NCI-H146 treated with DMSO at 0.1 percent for 48 hours (cell line): ENCODE data around the gene FRMD4A.
"Not testable (repeated sequence)": the region's sequence is repeated elsewhere in the genome, so short reads cannot be mapped to it uniquely, and the experiment has no call there.

ENCODE experiments used
- DNase-seq: peaks from one replicate; lab custom pipeline; 2025; ENCODE audit not compliant: unreplicated experiment; lab: John Stamatoyannopoulos, UW

Gene FRMD4A

GRCh38 chr10:14063531-14064285 lies 267.0 kb downstream of the FRMD4A start:
- no peak for DNase-seq

DNA sequence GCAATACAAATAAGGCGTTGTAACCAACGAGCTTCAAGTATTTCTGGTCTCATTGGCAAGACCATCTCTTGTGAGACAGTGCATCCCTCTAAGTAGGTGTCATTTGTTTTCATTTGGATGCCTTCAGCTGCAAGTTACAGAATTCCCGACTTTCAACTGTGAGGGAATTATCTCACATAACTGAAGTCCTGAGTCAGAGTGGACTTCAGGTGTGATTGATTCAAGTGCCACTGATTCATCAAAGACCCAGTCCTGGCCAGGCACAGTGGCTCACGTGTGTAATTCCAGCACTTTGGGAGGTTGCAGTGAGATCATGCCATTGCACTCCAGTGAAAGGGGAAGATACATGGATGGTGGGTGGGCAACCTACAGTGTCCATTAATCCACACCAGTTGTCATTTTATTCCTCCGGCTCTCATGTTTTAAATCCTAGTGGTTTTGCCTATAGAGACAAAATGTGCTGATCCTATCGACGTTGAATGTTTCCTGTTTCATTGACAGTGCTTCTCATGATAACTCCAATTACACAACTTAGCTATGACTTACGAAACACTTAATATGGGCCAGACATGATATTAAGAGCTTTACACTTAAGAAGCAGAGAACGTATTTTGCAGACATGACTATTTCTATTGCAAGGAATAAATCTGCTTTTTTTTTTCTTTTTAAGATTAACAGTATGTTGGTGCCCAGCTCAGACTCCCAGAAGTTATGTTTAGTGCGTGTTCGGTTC lies 268.0 kb downstream of the FRMD4A start:
- DNase-seq, result no peak

DNA sequence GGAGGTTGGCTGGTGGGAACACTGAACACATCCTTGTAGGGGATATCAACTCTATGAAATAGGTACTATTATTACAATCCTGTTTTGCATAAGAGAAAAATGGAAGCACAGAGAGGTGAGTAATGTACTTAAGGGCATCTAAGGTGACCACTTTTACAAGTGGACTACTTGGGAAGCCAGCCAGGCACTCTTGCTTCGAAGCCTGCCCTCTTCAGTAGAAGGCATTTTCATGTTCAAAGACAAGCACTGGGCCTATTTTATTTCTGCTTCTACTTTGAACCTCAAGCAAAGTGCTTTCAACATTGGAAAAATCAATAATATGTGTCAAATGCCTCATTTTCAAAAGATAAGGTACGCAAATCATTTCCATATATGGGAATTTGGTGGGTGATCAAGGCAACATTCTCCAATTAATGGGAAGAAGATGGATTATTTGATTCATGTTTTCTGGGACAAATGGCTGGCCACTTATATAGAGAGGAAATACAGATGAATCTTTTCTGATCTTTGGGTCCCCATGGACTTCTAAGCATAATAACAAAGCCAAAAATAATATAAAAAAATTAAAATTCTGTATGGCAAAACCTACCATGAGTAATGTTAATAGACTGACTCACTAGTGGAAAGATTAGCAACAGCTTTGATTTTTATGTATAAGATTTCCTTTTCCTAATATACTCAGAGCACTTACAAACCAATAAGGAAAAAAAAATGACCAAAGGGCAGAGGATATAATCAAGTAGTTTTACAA lies 270.2 kb downstream of the FRMD4A start:
- DNase-seq, result no peak

- no peak for DNase-seq
Measured at GRCh38 chr10:14056610-14057332, 274.0 kb downstream of the FRMD4A start.

DNA sequence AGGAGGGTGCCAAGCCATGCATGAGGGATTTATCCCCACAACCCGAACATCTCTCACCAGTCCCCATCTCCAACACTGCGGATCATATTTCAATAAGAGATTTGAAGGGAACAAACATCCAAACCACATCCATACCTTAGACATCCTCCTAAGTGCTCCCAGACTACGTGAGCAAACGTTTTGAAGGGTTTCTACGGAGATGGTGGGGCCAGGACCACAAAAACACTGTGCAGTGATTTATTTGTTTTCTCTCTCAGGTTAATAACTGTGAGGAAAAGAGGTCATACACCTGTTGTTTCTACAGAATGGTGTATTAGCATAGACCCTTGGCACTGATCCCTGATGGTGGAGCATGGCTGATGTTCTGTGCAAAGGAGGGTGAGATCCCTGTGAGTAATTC lies 277.8 kb downstream of the FRMD4A start:
- DNase-seq, result no peak

DNA sequence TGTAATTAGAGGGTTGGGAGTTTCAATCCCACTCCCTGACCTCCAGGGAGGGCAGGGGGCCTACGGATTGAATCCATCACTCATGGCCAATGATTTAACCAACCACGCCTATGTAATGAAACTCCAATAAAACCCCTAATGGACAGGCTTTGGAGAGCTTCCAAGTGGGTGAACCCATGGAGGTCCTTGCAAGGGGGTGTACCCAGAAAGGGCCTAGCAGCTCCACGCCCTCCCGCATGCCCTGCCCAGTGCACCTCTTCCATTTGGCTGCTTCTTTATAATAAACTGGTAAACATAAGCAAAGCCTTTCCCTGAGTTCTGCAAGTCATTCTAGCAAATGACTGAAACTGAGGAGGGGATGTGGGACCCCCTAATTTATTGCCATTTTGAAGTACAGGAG lies 280.1 kb downstream of the FRMD4A start:
- no peak for DNase-seq

GRCh38 chr10:14048930-14049613 lies 281.7 kb downstream of the FRMD4A start:
- peak; percentile 50 for DNase-seq

DNA sequence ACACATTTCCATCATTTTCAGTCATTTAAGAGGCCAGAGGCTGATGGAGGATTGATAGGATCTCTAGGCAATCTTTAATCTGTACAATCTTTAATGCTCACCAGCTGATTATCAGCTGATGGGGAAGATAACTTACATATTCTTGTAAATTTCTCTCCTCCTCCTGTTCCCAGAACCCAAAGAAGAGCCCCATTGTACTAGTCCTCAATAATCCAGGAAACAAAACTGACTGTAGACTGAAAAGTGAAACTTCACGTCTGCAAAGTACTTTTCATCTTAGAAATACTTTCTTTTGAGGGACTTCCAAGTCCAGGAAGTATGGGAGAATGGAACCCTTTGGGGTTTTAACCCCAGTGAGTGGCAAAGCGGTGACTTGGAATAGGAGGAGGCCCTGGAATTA lies 283.3 kb downstream of the FRMD4A start:
- no peak for DNase-seq

GRCh38 chr10:14042051-14042450 lies 288.7 kb downstream of the FRMD4A start:
- not testable (repeated sequence) for DNase-seq

DNA sequence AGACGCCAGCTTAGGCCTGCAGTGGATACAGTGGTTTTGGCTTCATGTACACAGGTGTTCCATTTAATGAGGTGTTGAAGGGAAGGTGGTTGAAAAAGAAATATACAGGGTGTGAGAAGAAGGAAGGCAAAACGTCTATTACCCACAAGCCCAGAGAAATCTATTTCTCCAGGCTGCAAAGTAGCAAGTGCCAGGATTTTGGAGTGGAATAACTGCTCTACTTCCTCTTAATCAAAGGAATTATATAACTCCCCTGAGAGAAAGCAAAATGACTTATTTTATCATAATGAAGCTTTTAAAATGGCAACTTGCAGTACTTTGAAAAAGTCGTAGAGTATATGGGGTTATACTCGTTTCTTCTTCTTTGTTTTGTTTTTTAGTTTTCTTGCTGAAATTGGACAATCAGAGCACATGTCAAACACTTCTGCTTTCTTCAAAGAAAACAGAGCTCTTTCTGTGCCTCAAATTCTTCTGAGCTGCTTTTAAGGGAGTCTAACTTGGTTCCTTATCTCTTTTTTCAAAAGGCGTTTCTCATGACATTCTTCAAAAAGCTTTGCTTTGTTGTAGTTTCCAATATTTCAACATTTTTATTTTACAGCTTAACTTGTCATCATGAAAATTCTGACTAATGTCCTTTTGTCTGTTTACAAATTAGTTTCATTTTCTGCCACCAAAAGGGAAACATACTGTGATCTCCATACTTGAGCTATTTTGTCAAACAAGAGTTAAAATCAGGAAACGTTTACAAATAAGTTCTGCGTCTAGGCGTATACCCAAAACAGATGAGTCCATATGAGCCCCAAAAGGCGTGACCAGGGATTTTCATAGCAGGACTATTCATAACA lies 289.7 kb downstream of the FRMD4A start:
- no peak for DNase-seq

DNA sequence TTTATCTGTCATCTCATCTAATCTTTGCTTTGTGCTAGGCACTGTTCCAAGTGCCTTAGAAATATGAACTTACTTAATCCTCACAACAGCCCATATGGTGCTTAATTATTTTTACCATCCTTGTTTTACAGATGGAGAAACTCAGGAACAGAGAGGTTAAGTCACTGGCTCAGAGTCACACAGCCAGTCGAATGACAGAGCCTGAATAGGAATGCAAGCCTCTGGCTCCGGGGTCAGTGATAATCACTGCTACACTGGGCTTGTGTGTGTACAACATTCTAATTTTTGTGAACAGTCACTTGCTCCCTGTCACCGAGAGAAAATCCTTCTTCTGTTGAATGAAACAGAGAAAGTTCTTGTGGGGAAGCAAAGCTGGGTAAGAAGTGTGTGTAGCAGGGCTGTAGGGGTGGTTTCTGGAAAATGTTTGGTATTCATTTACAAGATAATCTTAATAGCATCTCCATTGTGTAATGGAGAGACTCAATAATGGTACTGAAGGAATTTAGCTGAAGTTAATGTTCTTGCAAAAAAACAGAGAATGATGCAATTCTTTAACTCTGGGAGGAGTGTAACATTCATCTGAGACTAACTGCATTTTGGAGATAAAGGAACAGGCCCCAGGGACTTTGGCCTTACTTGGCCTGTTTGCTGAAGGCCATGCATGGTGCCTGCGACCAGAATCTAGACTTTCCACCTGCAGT lies 290.6 kb downstream of the FRMD4A start:
- DNase-seq, result no peak

GRCh38 chr10:14036233-14036632 lies 294.5 kb downstream of the FRMD4A start:
- no peak for DNase-seq

DNA sequence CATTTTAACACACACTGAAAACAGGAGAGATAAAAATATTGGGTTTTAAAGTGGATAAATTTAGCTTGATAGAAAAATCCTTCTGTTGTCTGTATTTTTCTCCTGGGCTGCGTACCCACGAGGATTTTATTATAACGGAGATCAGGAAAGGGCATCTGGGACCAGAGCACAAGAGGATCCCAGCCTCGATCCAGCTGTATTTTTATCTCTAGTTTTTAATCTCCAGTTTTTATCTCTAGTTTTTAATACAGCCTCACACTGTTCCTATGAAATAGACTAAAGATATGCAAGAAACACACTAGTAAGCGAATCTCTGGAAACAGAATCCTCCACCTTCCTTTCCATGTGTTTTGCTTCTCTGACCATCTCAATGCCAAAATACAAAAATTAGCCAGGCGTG lies 295.2 kb downstream of the FRMD4A start:
- no peak for DNase-seq

DNA sequence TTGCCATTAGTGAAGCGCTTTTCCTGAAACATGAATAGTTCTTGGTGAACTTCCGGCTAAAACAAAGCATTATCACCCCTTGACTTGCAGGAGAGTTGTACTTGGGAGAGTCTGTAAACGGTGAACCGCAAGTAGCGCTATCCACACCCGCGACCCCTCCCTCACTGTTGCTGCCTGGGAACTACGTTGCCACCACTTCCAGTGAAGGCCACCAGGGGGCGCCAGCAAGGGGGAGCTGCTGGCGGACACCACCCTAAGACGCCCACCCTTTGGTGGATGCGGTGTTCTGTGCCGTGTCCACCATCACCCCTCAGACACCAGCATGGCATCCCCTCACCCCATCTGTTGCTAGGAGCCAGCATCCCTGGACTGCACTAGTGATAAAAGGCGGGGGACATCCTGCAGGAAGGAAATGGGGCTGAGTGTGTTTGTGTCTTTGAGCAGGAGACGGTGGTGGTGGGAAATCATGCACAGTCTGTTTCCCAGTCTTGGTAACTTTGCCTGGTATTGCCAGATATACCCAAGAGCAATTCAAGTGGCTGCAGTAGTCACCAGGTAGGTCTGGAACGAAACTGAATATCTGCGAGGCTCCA lies 298.2 kb downstream of the FRMD4A start:
- DNase-seq, result no peak

DNA sequence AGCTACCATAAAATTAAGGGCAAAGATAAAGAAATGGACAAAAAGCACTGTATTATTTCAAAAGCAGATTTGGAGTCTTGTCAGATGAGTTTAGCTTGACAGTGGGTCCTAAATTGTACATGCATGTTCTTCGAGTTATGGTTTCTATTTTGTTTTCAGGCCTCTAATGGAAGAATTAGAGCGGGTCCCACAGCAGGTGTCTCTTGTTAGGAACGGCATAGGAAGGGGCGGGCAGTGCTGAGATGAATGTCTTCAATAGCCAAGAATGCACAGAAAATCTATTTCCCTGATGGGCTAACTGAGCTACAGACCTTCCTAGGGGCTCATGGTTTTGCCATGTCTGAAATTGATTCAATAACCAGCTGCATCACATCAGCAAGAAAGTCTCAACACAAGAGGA lies 304.4 kb downstream of the FRMD4A start:
- no peak for DNase-seq

DNA sequence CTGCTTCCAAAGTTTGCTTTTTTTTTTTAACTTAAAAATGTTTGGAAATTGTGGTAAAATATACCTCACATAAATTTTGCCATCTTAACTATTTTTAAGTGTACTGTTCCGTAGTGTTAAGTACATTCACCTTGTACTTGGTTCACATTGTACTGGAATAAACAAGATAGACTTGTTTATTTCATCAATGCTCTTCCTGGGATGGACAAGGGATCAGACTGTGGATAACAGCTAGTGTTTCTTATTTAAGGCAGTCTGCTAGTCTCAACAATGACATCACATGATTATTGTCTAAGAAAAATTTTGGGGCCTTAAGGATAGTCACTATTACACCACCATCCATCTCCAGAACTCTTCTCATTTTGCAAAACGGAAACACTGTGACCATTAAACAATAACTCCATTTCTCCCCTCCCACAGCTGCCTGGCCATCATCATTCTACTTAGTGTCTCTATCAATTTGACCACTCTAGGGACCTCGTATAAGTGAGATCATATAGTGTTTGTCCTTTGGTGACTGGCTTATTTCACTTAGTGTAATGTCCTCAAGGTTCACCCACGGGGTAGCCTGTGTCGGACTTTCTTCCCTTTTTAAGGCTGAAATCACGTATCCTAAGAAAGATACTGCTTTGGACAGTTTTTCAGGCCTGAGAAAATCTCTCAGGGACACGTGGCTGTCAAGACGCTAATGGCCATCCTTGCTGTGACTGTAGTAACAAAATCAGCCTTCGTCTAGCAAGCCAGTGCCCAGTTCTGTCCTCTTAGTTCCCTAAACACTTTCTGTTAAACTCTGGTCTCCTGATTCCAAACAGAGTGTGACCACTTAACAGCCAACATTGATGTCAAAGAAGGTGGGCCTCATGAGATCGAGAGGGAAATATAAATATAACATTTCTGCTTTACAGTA lies 305.2 kb downstream of the FRMD4A start:
- DNase-seq, result no peak

DNA sequence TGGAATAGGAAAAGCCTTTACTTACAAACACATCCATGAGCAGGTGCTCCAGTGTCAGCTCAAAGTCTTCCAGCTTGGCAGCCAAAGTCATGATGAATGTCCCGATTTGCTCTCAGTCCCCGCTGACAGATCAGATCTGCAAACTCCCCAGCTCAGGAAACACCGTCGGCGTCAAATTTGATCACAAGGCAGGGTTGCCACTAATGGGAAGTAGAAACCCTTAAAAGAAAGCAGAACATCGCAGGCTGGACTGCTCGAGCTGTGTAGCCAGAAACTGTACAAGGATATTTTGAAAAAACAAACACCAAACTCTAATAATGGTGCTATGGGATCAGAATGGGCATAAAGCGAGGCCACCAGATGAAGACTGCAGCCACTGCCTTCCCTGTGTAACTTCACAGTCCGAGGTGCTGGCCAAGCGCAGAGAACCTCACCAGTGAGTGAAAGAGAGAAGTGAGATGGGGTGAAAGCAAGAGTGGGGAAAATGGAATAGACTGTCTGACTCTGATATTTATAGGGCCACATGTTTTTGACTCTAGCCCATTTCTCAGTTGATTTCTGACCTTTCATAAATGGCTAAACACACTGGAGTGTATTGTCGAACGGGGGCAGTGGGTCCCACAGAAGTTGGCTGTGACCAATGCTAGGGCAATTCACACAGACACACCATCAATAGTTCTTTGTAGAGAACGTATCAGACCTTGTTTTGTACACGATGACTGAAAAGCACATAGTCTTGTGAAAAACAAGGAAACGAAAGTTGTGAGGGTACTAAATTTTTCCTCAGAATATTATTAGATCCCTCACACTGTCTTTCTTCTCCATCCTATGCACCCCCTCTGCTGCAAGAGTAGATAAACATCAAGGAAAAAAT lies 306.2 kb downstream of the FRMD4A start:
- no peak for DNase-seq
